Measurements from ENCODE around the gene MMP1.

- TF ChIP-seq REST (IDR thresholded peaks at IDR 0.05; ENCODE audit: insufficient read depth in 1 of 2, low read depth in 2 of 2, low read length in 1 of 2), result no peak
- TF ChIP-seq, protein P1, sequence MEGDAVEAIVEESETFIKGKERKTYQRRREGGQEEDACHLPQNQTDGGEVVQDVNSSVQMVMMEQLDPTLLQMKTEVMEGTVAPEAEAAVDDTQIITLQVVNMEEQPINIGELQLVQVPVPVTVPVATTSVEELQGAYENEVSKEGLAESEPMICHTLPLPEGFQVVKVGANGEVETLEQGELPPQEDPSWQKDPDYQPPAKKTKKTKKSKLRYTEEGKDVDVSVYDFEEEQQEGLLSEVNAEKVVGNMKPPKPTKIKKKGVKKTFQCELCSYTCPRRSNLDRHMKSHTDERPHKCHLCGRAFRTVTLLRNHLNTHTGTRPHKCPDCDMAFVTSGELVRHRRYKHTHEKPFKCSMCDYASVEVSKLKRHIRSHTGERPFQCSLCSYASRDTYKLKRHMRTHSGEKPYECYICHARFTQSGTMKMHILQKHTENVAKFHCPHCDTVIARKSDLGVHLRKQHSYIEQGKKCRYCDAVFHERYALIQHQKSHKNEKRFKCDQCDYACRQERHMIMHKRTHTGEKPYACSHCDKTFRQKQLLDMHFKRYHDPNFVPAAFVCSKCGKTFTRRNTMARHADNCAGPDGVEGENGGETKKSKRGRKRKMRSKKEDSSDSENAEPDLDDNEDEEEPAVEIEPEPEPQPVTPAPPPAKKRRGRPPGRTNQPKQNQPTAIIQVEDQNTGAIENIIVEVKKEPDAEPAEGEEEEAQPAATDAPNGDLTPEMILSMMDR (IDR thresholded peaks at IDR 0.05), result no peak
- no peak for TF ChIP-seq SIN3A (IDR thresholded peaks at IDR 0.05; ENCODE audit: borderline replicate concordance, insufficient read depth, low read depth, low read length)
- no peak for TF ChIP-seq POLR2AphosphoS5 (IDR thresholded peaks at IDR 0.05; ENCODE audit: low read depth, low read length)
- no peak for TF ChIP-seq TCF7L2 (IDR thresholded peaks at IDR 0.05; ENCODE audit: low read depth, low read length)
These were observed 2.8 kb upstream of the MMP1 start for GRCh38 chr11:102800767-102801166.

All from Panc1 (cell line).